Chondrocyte (in vitro differentiated cells): Measurements from ENCODE around the gene CNKSR3. TPM values are rescaled to one million over a fixed set of nuclear protein-coding genes. Genes with fewer than 3 reads are reported as not detected.

Experiments used
- DNase-seq: peaks from one replicate; pipeline ENCODE4 v3.0.0; 2021; ENCODE audit warnings: mixed read lengths, low spot score
- H3K27ac Mint-ChIP-seq: one replicate; pipeline ENCODE4 v1.8.0; 2021; ENCODE audit warnings: mild to moderate bottlenecking, moderate library complexity, mixed read lengths; ENCODE audit not compliant: unreplicated experiment
- H3K27me3 Mint-ChIP-seq: 2 replicates; pipeline ENCODE4 v1.8.0; 2021; ENCODE audit warnings: low read depth, mixed read lengths
- H3K36me3 Mint-ChIP-seq: 2 replicates; pipeline ENCODE4 v1.8.0; 2021; ENCODE audit warnings: low read depth, mixed read lengths
- H3K4me1 Mint-ChIP-seq: 2 replicates; pipeline ENCODE4 v1.8.0; 2021; ENCODE audit warnings: low read depth, mild to moderate bottlenecking, mixed read lengths
- H3K4me3 Mint-ChIP-seq: one replicate; pipeline ENCODE4 v1.8.0; 2021; ENCODE audit warnings: mild to moderate bottlenecking, moderate library complexity, mixed read lengths; ENCODE audit not compliant: unreplicated experiment
- H3K9me3 Mint-ChIP-seq: 2 replicates; pipeline ENCODE4 v1.8.0; 2021; ENCODE audit warnings: low read depth, mixed read lengths
- total RNA-seq: library from RNA; stranded (reverse); gene quantifications from 3 replicates; pipeline ENCODE4 v1.2.1, GENCODE V29; 2021
- TF ChIP-seq, protein P1 (sequence below): fragments of 200-600 bp; sonication (generic); IDR thresholded peaks from 2 replicates; pipeline ENCODE4 v1.5.0; 2021; ENCODE audit warnings: antibody characterized with exemption, mild to moderate bottlenecking, moderate library complexity

CNKSR3 gene
- total RNA-seq, 1 donor from 2014 or later = 14.2 TPM

DNA sequence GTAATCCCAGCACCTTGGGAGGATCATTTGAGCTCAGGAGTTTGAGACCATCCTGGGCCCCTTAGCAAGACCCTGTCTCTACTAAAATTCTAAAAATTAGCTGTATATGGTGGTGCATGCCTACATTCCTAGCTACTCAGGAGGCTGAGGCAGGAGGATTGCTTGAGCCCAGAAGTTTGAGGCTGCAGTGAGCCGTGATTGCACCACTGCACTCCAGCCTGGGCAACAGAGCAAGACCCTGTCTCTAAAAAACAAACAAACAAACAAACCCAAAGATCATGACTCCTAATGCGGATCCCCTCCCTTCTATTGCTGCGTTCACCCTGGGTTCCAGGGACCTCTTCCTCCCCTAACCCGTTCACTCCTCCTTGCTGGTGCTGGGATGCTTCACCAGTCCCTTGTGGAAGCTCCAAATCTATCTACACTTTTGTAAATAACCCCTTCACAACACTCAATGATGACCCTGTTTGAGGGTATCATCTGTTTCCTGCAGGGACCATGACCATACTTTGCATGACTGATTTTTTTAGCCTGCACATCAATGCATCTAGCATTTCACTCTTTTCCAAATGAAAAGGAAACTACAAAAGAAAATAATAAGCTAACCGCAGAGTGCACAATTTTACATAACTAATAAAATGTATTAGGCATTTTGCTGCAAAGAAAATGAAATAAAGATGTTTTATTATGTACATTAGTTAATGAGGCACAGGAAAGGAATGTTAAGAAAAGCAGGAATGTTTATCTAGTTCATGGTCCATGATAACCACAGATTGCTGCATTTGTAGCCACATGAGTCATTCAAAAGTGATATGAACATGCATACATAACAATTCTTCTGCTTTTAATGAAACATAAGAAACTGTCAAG lies 123.4 kb downstream of the CNKSR3 start:
- peaks cover 18% of the 10 kb centered on the region for H3K9me3 Mint-ChIP-seq
- H3K4me3 Mint-ChIP-seq = no peak overlapping the region
- no peak for DNase-seq
- TF ChIP-seq, protein P1, sequence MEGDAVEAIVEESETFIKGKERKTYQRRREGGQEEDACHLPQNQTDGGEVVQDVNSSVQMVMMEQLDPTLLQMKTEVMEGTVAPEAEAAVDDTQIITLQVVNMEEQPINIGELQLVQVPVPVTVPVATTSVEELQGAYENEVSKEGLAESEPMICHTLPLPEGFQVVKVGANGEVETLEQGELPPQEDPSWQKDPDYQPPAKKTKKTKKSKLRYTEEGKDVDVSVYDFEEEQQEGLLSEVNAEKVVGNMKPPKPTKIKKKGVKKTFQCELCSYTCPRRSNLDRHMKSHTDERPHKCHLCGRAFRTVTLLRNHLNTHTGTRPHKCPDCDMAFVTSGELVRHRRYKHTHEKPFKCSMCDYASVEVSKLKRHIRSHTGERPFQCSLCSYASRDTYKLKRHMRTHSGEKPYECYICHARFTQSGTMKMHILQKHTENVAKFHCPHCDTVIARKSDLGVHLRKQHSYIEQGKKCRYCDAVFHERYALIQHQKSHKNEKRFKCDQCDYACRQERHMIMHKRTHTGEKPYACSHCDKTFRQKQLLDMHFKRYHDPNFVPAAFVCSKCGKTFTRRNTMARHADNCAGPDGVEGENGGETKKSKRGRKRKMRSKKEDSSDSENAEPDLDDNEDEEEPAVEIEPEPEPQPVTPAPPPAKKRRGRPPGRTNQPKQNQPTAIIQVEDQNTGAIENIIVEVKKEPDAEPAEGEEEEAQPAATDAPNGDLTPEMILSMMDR = no peak
- H3K4me1 Mint-ChIP-seq = peaks cover 35% of the 10 kb centered on the region
- H3K27me3 Mint-ChIP-seq = no peaks in the 10 kb centered on the region
- peak overlapping the region; percentile 43 for H3K27ac Mint-ChIP-seq
- H3K36me3 Mint-ChIP-seq = peaks cover 2% of the 10 kb centered on the region

DNA sequence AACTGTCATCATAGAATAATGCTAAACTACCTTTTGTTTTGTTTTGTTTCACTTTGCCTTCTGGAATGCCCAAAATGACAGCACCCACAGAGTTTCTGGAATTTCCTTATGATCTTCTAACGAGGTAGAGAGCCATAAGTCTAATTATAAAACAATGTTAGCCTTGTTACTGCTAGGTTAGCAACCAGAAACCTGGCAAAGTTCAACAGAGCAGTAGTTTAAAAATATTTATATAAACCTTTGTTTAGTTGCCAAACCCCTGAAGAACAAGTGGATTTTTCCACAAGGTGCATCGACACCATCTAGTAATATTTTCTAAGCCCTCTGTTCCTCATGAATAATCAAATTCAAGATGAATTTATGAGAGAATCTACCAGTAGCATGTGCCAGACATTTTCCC lies 126.3 kb downstream of the CNKSR3 start:
- peaks cover 27% of the 10 kb centered on the region for H3K4me1 Mint-ChIP-seq
- peaks cover 14% of the 10 kb centered on the region for H3K9me3 Mint-ChIP-seq
- peaks cover 2% of the 10 kb centered on the region for H3K36me3 Mint-ChIP-seq
- TF ChIP-seq, protein P1 = no peak
- no peaks in the 10 kb centered on the region for H3K27me3 Mint-ChIP-seq
- H3K27ac Mint-ChIP-seq = no peak overlapping the region
- DNase-seq = no peak
- H3K4me3 Mint-ChIP-seq = no peak overlapping the region

DNA sequence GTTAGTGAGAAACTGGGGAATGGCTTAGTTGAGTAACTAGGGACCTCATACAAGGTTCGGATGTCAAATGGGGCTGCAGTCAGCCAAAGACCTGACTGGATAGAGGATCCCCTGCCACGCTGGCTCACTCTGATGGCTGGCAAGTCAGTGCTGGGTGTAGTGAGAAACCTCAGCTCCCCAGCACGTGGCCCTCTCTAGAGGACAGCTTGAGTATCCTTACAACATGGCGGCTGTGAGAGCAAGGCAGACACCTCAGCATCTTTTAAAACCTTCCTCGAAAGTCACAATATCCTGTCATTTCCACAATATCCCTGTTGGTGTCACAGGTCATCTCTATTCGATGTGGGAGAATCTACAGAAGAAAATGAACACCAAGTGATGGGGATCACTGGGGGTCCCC lies 127.2 kb downstream of the CNKSR3 start:
- Mint-ChIP-seq H3K4me3 (no peak overlapping the region), H3K9me3 (peaks cover 5% of the 10 kb centered on the region), H3K36me3 (no peaks in the 10 kb centered on the region), H3K4me1 (peaks cover 17% of the 10 kb centered on the region), H3K27me3 (no peaks in the 10 kb centered on the region), H3K27ac (no peak overlapping the region)
- DNase-seq = no peak
- TF ChIP-seq, protein P1 = no peak

DNA sequence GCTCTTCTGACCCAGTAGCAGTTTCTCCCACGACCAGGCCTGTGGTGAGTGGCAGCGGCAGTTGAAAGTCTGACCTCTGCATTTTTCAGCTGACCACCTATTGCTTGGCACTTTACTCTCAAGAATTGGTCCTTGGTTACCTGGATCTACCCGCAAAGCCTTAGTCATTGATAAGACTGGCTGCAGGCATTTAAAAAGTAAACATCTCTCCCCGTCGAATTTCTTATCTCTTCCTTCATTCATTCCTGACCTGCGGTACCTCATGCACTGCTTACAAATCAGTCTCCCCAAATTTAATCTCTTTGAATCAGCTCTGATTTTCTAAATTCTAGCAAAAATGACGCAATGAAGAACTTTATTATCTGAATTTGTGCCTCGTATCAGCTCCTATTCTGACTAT lies 127.7 kb downstream of the CNKSR3 start:
- no peak overlapping the region for H3K27ac Mint-ChIP-seq
- H3K4me1 Mint-ChIP-seq = peaks cover 12% of the 10 kb centered on the region
- H3K4me3 Mint-ChIP-seq = no peak overlapping the region
- H3K9me3 Mint-ChIP-seq = no peaks in the 10 kb centered on the region
- no peak for DNase-seq
- H3K36me3 Mint-ChIP-seq = no peaks in the 10 kb centered on the region
- H3K27me3 Mint-ChIP-seq = no peaks in the 10 kb centered on the region
- TF ChIP-seq, protein P1 = no peak

DNA sequence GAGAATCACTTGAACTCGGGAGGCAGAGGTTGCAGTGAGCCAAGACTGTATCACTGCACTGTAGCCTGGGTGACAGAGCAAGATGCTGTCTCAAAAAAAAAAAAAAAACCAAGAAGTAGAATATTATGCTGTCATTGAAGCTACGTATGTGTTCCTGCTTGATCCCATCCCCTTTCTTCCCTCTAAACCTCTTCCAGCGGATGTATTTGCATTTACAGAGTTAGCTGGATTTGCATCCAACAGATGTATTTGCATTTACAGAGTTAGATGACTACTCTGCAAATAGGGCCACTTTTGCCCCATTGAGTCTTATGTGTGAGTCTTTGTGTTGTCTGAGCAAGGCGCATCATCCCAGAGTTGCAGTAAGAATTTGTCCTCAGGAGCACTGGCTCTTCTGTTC lies 128.9 kb downstream of the CNKSR3 start:
- DNase-seq = no peak
- no peaks in the 10 kb centered on the region for H3K36me3 Mint-ChIP-seq
- H3K9me3 Mint-ChIP-seq = no peaks in the 10 kb centered on the region

More for the DNA sequence above, 128.9 kb downstream of the CNKSR3 start:
- H3K27ac Mint-ChIP-seq = no peak overlapping the region
- peaks cover under 1% of the 10 kb centered on the region for H3K4me1 Mint-ChIP-seq
- H3K27me3 Mint-ChIP-seq = no peaks in the 10 kb centered on the region
- H3K4me3 Mint-ChIP-seq = no peak overlapping the region
- TF ChIP-seq, protein P1 = no peak
